Mucosa of gallbladder (tissue), 1 donor: Measurements from ENCODE around the gene ST14. TPM values are rescaled to one million over a fixed set of nuclear protein-coding genes. Genes with fewer than 3 reads are reported as not detected.

Experiments
- DNase-seq: peaks from one replicate; pipeline ENCODE4 v3.0.0-alpha.2; 2020; ENCODE audit warnings: low spot score
- total RNA-seq: library from RNA; stranded (reverse); gene quantifications from one replicate; pipeline ENCODE4 v1.2.1, GENCODE V29; 2021
- donor health status: DM: no; HTN: no; CAD: no.

Gene ST14
- total RNA-seq, 1 donor from 2014 or later: 193 TPM

DNA sequence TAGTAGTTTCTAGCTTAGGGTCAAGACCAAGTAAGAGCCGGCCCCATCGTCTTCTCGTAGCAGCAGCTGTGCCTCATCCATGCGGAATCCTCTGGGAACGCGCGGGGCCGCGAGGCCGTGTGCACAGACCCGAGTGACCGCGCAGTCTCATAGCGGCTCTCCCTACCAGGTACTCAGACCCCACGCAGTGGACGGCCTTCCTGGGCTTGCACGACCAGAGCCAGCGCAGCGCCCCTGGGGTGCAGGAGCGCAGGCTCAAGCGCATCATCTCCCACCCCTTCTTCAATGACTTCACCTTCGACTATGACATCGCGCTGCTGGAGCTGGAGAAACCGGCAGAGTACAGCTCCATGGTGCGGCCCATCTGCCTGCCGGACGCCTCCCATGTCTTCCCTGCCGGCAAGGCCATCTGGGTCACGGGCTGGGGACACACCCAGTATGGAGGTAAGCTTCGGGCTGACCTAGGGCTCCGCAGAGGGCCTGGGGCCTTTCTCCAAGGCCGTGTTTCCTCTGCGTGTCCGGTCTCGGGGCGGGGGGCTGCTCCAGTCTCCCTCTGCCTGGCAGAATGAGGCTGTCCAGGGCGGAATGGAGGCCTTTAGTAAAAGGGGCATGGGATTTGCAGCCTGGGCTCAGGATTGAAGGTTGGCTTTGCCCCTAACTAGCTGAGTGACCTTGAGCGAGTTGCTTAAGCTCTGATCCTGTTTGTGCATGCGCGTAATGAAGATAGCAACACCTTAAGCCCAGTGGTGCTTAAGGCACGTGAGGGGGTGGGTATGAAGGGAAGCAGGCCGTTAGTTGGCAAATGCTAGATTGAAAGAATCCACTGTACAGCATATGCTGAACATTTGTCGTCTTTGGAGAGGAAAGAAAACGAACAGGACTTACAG is 48.9 kb downstream of the ST14 start:
- no peak for DNase-seq

DNA sequence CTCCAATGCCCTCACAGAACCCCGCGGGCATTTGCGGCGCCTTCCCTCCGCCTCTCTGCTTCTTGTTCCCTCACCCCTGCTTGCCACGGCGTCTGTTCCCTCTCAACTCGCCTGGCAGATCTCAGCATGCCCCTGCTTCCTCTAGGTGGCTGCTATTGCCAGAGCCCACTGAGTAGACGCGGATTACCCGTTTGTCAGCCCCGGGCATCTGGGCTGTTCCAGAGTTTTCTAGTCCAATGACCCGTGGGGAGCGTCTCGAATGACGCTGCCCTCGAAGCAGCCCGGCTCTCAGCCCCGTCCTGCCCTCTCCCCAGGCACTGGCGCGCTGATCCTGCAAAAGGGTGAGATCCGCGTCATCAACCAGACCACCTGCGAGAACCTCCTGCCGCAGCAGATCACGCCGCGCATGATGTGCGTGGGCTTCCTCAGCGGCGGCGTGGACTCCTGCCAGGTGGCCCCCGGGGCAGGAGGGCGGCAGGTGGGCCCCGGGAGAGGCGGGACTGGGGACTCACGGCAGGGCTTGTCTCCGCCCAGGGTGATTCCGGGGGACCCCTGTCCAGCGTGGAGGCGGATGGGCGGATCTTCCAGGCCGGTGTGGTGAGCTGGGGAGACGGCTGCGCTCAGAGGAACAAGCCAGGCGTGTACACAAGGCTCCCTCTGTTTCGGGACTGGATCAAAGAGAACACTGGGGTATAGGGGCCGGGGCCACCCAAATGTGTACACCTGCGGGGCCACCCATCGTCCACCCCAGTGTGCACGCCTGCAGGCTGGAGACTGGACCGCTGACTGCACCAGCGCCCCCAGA is 49.7 kb downstream of the ST14 start:
- no peak for DNase-seq

DNA sequence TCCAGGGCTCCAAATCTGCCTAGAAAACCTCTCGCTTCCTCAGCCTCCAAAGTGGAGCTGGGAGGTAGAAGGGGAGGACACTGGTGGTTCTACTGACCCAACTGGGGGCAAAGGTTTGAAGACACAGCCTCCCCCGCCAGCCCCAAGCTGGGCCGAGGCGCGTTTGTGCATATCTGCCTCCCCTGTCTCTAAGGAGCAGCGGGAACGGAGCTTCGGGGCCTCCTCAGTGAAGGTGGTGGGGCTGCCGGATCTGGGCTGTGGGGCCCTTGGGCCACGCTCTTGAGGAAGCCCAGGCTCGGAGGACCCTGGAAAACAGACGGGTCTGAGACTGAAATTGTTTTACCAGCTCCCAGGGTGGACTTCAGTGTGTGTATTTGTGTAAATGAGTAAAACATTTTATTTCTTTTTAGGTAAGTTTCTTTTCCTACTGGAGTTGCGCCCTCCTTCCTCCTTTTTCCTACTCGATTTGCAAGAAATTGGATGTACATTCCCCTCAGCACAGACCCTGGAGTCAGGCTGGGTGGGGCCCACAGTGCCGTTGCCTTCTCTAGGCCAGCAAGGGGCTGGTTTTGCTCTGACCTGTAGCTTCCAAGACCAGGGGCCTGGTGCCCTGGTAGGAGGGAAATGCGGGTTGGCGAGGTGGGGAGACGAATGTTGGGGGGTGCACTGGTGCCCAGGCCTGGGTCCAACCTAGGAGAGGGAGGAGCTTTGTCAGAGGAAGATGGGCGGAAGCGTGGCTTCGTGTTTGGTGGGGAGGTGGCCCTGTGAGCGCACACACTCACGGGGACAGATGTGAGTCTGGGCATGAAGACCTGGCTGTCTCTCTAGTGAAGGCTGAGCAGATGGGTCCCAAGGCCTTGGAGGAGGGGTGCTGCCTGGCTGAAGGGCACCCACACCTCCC is 50.6 kb downstream of the ST14 start:
- DNase-seq: peak; percentile 9

DNA sequence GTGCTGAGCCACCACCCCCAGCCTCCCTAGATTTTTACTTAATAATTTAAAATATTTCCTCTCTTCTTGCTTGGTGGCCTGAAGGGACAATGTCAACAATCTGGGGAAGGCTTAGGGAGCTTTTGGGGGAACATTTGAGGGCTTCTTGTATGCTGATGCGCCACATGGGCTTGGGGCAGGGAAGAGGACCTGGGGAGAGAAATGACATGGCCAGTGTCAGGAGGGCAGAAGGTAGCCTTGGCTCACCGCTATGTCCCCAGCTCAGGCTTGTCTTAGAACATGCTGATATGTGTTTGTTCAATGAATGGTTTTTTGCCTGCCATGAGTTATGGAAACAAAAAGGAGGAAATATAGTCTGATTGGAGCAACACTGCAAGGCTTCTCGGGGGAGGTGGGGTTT is 51.6 kb downstream of the ST14 start:
- peak; percentile 5 for DNase-seq

DNA sequence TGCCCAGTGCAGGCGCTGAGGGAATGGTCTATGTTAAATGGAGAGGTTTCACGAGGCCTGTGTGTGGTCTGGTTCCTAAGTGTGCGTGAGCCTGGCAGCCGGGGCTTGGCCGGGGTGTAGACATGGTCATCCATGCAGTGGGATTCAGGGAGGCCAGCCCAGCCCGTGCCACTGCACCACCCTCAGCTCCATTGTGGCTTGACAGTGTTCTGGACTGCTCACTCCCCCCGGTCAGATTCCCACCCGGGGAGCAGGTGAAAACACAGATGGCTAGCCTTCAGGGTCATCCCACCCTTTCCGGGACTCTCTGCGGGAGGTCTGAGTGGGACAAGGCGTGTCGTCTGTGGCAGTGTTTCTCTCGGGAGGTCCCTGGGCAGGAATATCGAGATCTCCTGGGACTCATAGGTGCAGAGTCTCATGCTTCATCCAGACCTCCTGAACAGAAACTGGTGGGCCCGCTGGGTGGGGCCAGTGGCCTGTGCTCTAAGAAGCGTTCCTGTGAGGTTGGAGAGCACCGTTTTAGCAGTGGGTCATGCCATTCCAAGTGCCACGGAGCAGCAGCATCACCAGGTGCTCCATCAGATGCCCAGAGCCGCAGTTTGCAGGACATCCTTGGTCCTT is 52.3 kb downstream of the ST14 start:
- peak; percentile 9 for DNase-seq

DNA sequence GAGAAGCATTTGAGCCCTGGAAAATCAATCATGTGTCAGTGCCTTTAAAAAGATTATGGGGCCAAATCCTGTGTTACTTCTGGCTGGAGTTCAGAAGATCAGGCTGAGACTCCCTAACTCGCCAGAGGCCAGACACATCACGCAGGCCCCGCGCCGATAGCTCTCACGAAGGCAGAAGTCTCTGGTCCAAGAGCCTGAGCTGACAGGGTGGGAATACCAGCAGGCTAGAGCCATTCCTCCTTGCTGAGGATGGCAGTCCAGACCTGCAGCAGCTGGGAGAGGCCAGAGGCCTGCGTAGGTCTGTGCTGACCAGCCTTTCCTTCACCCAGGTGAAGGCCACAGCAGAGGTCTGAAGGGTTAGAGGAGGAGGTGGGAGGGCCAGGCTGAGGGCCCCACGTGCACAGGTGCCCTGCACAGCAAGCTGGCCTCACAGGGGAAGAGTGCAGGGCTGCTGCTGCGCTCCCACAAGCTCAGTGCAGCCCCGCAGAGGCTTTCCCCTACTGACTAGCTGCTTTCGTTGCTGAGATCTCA is 52.9 kb downstream of the ST14 start:
- DNase-seq: peak; percentile 8

DNA sequence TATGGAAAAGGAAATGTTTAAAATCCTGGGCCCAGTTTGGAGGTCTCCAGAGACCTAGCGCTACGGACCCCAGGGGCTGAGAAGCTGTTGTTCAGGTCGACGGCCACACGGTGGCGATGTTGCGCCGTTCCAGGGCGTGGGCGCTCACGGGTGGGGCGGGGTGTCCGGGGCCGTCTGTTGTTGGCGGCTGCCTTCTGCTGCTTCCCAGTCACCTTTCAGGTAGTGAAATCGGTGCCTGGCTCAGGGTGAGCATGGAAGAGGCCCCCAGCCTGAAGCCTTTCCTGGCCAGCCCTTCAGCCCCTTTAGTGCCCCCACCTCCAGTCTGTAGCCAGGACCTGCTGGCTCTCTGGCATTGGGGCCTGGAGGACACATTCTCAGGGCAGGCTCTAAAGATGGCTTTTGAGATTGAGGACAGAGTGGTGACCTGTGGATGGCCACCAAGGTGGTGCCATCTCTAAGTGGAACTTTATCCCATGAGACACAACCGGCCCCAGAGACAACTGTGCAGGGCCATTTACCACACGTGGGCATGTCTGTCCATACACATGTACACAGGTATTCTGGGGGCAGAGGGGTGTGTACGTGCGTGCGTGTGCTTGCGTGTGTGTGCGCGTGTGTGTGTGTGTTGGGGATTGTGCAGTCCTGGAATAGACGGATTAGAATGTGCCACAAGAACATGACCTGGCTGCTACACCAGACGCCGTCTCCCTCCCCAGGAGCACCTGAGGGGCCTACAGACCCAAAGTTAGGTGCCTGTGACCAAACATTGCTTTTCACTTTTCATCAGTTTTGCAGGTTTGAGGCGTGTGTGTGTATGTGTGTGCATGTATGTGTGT is 53.8 kb downstream of the ST14 start:
- DNase-seq: peak; percentile 48

DNA sequence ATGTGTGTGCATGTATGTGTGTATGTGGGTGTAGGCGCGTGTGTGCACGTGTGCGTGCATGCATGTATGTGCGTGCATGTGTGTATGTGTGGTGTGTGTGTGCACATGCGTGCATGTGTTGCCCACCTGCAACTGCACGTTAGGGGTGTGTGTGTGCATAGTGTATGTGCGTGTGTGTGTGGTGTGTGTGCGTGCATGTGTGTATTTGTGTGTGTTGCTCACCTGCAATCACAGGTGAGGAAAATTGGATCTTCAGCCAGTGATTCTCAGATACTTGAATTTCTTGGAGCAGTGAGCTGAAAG is 54.3 kb downstream of the ST14 start:
- DNase-seq: peak; percentile 4

DNA sequence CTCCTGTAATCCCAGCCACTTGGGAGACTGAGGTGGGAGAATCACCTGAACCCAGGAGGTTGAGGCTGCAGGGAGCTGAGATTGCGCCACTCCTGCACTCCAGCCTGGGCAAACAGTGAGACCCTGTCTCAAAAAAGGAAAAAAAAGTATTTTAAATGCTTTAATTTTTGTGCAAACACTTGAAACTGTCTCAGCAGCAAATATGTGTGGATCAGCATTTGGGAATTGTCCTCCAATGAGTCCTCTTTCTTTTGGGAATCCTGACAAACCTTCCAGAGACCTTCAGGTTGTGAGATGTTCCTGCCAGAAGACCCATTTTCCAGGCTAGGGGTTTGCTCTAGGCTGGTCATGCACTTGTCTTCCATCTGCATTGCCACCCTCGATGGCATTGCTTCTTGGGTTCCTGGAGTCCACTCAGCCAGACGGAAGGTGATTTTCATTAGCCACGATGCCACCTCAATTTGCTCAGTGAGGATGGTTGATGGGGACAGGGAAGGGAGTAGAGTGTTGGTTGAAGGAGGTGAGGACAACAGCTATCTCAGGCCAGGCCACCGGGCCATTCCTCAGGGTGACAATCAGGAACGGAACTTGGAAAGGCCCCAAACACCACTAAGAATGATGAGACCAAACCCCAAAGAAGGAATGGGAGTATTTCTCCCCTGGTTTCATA is 55.4 kb downstream of the ST14 start:
- DNase-seq: peak; percentile 6

DNA sequence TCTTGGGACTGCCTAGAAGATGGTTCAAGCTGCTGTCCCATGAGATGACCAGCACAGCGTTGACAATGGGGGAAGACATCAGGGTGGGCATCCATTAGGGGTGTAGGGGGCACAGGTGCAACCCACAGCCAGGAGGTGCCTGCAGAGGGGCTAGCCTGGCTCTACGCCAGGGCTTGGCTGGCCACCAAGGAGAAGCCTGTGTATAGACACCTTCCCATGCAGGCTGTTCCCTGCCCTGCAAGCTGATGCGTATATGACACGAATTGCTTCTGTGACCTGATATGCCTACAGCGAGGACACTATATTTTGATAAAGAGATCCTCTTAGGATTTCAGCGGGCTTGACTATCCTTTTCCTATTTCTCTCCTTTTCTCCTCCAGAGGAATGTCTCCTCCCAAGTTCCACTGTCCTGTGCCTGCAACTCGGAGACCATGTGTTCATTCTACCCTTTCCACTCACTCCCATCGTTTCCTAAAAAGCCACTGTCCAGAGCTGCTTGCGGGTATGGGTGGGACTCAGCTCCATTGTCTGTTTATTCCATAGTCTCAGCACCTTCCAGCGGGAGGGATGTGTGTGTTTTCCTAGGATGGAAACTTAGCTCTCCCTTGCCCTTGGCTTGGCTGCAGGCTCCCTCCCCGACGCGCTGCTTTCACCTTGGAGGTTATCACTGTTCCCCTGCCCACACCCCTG is 56.1 kb downstream of the ST14 start:
- peak; percentile 6 for DNase-seq

DNA sequence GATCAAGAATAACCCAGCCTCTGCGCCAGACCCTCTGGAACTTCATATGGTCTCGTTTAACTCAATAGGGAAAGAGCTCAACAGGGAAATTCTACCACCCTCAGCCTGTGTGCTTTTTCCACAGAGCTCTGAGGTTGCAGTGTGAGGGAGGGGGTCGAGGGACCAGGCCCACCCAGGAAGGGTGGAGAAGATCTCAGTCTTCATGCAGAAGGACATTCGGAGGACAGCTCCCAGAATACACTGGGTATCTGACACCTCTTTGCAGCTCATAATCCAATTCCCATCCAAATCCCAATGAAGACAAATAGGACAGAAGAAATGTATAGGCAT is 56.6 kb downstream of the ST14 start:
- DNase-seq: peak; percentile 5

DNA sequence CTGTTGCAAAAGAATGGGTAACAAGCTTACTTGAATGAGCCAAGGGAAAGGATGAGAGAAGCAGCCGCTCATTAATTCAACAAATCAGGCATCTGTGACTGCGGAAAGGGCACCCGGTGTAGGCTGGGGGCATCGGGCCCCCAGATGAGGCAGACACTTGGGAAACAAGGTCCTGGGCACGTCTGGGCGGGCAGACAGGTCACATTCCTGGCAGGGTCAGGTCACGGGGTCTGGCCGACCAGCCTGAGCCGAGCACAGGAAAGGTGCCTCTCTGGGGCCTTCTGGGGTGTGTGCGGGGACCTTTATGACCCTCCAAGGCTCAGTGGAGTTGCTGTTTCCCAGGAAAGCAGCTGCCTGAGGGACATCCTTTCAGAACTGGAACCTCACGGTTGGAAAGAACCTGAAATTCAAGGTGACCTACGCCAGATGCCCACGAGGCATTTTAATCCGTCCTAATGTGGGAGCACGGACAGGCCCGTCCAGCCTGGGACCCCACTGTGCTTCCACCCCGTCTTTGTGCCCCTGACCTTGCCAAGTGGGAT is 57.1 kb downstream of the ST14 start:
- DNase-seq: peak; percentile 5

DNA sequence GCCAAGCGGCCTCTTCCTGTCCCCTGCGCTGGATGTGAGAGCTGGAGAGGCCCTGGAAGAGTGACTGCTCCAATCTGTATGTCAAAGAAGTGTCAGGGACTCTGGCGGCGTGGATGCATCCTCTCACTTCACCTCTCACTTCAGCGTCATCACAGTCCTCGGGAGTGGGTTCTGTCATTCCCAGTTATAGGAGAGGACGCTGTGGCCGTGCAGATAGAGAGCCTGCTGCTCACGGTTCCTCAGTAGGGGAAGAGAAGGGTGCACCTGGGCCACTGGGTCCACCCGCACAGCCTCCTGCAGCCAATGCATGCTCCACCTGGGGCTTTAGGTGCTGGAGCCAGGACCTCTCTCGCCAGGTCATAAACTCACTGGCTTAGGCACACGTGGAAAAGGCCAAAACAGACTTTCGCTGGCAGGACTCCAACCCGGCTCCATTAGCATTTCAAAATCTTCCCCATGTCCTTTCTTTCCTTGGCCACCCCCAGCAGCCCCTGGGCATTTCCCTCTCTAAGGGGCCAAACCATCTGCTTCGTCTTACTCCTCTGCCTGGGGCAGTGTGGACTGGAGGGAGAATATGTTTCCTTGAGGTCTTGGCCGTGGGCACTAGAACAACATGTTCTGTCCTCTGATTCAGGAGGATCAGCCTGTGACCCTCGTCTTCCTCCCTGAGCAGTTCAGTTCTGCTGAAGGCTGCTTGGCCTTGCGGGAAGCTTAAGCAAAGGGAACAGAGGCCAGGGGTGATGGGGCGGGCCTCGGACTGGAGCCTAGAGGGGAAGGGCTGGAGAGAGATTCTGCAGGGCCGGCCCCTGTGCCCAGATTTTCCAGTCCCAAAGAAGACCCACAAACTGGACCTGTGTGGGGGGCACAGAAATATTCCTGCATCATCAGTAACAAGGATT is 57.8 kb downstream of the ST14 start:
- DNase-seq: peak; percentile 9

DNA sequence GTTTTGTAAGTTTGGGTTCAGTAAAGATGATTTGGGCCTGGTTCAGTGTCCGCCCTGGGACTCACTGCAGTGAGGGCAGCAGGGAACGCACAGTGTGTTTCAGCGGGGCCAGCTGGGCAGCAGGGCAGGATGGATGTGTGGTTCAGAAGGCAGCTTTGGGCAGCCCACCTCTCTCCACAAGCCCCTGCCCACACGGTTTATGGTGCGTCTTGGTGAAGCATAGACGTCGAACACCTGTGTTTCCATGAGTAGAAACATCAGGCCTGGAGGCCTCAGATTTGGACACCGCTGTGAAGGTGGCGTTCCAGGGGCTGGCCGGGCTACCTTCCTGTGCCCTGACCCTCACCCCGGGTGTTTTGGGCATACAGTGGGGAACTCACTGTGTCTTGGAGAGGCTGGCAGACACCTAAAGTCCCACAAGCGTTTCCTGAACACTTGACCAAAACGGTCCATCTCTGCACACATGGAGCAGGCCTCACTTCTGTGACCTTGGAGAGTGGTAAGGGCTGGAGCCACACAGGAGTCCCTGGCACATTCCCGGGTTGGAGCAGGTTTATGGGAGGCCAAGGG is 59.0 kb downstream of the ST14 start:
- DNase-seq: peak; percentile 7

DNA sequence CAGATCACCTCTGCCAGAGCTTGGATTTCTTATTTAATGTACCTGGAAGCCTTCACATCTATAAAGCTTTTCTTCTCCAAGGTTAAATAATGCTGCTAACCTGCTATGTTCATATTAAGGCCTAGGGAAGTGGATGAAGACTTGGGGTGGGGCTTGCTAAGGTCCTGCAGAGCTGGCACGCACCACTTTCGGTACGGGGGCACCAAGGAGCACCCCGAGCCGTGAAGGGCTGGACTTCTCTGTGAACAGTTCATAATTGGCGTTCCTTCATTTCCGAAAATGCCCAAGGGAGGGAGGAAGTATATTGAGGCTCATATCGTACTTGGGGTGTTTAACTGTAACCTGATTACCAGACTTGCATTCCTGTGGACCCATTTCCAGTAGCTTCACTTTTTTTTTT is 59.6 kb downstream of the ST14 start:
- DNase-seq: no peak

DNA sequence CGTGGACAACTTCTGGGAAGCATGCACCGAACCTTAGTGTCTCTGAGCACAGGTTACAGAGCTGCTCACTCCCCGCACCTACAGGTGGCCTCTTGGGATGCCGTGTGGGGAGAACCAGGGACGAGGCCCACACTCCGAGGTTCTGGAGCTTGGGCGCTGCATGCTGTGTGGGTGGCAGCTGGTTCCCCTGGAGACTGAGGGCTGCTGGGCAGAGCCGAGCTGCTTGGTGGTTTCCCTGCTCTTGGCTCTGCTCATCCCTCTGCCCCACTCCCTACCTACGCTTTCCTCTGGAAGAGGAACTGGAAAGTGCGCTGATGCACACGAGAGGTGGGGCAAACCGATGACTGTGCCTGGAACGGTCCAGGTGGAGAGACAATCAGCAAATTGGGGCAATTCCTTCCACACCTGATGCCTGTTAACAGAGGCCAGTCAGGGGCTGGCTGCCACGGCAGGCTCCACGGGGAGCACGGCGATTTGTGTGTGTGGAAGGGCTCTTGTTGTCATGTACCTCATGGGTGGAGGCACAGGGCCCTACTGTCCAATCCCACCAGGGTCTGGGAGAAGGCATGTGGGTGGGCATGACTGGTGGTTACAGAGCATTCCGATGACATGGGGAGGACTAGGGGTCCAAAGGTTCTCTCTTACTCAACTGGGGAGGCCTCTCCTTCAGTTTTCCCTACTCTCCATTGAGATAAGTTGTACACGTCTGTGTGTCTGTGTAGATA is 60.9 kb downstream of the ST14 start:
- DNase-seq: peak; percentile 5
